K562 (cell line): Measurements from ENCODE around the gene TBL1XR1. TPM values are rescaled to one million over a fixed set of nuclear protein-coding genes. Genes with fewer than 3 reads are reported as not detected.

Source experiments
- CAMTA2 ChIP-seq: fragments of 250-450 bp; sonication (Bioruptor Pico); conservative IDR thresholded peaks from 2 replicates; pipeline ENCODE4 v1.5.1; 2022
- CBFA2T2 ChIP-seq: fragments of 450-650 bp; conservative IDR thresholded peaks from 2 replicates; pipeline ENCODE4 v1.6.1; 2017; ENCODE audit warnings: mild to moderate bottlenecking
- CXXC5 ChIP-seq: fragments of 250-450 bp; sonication (Bioruptor Pico); IDR thresholded peaks from 2 replicates; pipeline ENCODE4 v1.8.0; 2022; ENCODE audit warnings: inconsistent platforms, mild to moderate bottlenecking, moderate library complexity
- KDM5B ChIP-seq: fragments of 200-600 bp; sonication (generic); IDR thresholded peaks from 2 replicates; pipeline ENCODE4 v1.6.1; 2012; ENCODE audit warnings: low read depth, mild to moderate bottlenecking, moderate library complexity, low read length, control low read depth, inconsistent platforms; ENCODE audit not compliant: insufficient replicate concordance
- KLF6 ChIP-seq: fragments of 250-450 bp; sonication (Bioruptor Pico); IDR thresholded peaks from 2 replicates; pipeline ENCODE4 v1.4.0; 2020; ENCODE audit warnings: mild to moderate bottlenecking, moderate library complexity, borderline replicate concordance
- MTA2 ChIP-seq: fragments of 450-650 bp; IDR thresholded peaks from 2 replicates; pipeline ENCODE4 v1.6.1; 2016; ENCODE audit warnings: low read depth
- NR4A1 ChIP-seq, 2 experiments: fragments of 250-450 bp in 1 of 2; fragments of 450-650 bp in 1 of 2; sonication (Bioruptor Pico) in 1 of 2; IDR thresholded peaks; 2 replicates each; pipeline versions ENCODE4 v1.4.0 to v1.6.1; 2016 to 2020; ENCODE audit warnings: mild to moderate bottlenecking in 2 of 2, missing compliant biosample characterization in 1 of 2, missing genetic modification characterization in 1 of 2, moderate library complexity in 1 of 2
- SETDB1 ChIP-seq: IDR thresholded peaks from one replicate; pipeline ENCODE4 v1.6.1; 2012; ENCODE audit warnings: low read length, control low read depth, inconsistent platforms
- SMARCE1 ChIP-seq: fragments of 450-650 bp; IDR thresholded peaks from 2 replicates; pipeline ENCODE4 v1.7.1; 2016; ENCODE audit warnings: mild to moderate bottlenecking
- SRSF3 ChIP-seq: fragments of 200-400 bp; formaldehyde crosslinking; IDR thresholded peaks from 2 replicates; pipeline ENCODE4 v1.6.1; 2016; ENCODE audit warnings: mild to moderate bottlenecking, low read length, moderate library complexity; ENCODE audit not compliant: insufficient read depth
- SRSF7 ChIP-seq: fragments of 200-400 bp; formaldehyde crosslinking; optimal IDR thresholded peaks from 2 replicates; pipeline ENCODE3; 2017; ENCODE audit warnings: mild to moderate bottlenecking, low read depth, low read length
- TAF9B ChIP-seq: fragments of 450-650 bp; IDR thresholded peaks from 2 replicates; pipeline ENCODE4 v1.6.1; 2018; ENCODE audit warnings: mild to moderate bottlenecking; ENCODE audit not compliant: partially characterized antibody
- ZBTB1 ChIP-seq: sonication (generic); formaldehyde crosslinking; IDR thresholded peaks from 2 replicates; pipeline ENCODE4 v1.8.1; 2023; ENCODE audit warnings: missing genetic modification reagents, low read depth, mild to moderate bottlenecking, borderline replicate concordance
- ZNF445 ChIP-seq: fragments of 250-450 bp; sonication (Bioruptor Pico); IDR thresholded peaks from 2 replicates; pipeline ENCODE4 v1.4.0; 2020; ENCODE audit warnings: low read depth, mild to moderate bottlenecking, moderate library complexity
- ZNF57 ChIP-seq: fragments of 450-650 bp; formaldehyde crosslinking; IDR thresholded peaks from 2 replicates; pipeline ENCODE4 v1.4.0; 2020; ENCODE audit warnings: mild to moderate bottlenecking, moderate library complexity
- polyA plus RNA-seq, 8 experiments: library from polyadenylated mRNA; depleted of rRNA in 4 of 8; stranded (reverse) in 5 of 8; unstranded in 3 of 8; fragments of >200 nt; fragmentation: Nextera tagmentation in 2 of 8; fragmentation: Illumina TruSeq in 1 of 8; extraction: Ambion mirVana in 2 of 8; extraction: Trizol in 1 of 8; gene quantifications; 2 replicates each; pipeline versions ENCODE4 v1.2.1 to v1.2.3, GENCODE V29; 2011 to 2014; ENCODE audit warnings: inconsistent platforms in 1 of 8, missing spikeins in 1 of 8
- total RNA-seq, 7 experiments: library from RNA; depleted of rRNA in 6 of 7; stranded (reverse); fragments of >200 nt in 6 of 7; fragmentation: Illumina TruSeq in 2 of 7; extraction: Trizol in 2 of 7; gene quantifications; 2 replicates each; pipeline versions ENCODE4 v1.2.1 to v1.2.3, GENCODE V29; 2011 to 2021; ENCODE audit warnings: low replicate concordance in 1 of 7
- TF ChIP-seq, protein P1 (sequence below): fragments of 450-650 bp; IDR thresholded peaks from 2 replicates; pipeline ENCODE4 v1.6.1; 2017; ENCODE audit warnings: antibody characterized with exemption
- TF ChIP-seq, protein P2 (sequence below): sonication (generic); formaldehyde crosslinking; IDR thresholded peaks from 2 replicates; pipeline ENCODE4 v1.8.0; 2022; ENCODE audit warnings: mild to moderate bottlenecking, missing genetic modification reagents
- TF ChIP-seq, protein P3 (sequence below): IDR thresholded peaks from 3 replicates; pipeline ENCODE4 v1.6.1; 2011; ENCODE audit warnings: borderline replicate concordance, mild to moderate bottlenecking; ENCODE audit not compliant: insufficient read length, insufficient read depth
- TF ChIP-seq, protein P4 (sequence below): sonication (generic); formaldehyde crosslinking; IDR thresholded peaks from 2 replicates; pipeline ENCODE4 v1.8.0; 2022; ENCODE audit warnings: missing genetic modification reagents, mild to moderate bottlenecking, moderate library complexity, borderline replicate concordance

Gene TBL1XR1
- total and polyA plus RNA-seq, 9 of the 15 experiments (the other 6 are each of a cell fraction or from before 2014, with no cell fraction given), result 19.6 to 171 (median 83.3) TPM

DNA sequence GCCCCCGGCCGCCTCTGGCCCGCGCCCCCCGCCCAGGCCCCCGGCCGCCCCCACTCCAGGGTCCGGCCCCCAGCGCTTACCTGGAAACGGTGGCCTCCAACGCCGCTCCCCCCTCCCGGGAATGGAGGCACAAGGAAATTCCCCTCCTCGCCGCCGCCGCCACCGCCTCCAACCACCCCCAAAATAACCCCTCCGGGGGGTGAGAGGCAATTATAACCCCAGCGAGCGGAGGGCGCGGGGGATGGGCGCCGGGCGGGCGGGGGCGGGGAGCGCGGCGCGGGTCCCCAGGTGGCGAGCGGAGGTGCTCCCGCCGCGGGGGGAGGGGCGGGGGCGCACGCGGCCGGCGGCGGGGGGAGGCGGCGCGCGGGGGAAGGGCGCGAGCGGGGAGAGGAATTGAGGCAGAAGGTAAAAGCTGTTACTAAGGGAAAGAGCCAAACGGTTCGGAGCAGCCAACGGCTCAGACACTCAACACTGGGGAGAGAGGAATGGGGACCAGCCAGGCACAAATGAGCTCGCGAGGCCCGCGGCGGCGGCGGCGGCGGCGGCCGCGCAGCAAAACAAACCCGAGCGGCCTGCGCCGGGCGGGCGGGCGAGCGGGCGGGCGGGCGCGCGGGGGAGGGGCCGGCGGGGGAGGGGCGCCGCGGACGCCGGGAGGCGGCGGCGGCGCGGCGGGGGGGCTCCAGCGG lies at the start of gene TBL1XR1 (continued):
- no peak for TF ChIP-seq NR4A1 (CRISPR knock-in tag; IDR thresholded peaks at IDR 0.05)
- no peak for TF ChIP-seq NR4A1 (tag; IDR thresholded peaks at IDR 0.05)
- peak; percentile 29 for TF ChIP-seq KDM5B
- TF ChIP-seq, protein P1, sequence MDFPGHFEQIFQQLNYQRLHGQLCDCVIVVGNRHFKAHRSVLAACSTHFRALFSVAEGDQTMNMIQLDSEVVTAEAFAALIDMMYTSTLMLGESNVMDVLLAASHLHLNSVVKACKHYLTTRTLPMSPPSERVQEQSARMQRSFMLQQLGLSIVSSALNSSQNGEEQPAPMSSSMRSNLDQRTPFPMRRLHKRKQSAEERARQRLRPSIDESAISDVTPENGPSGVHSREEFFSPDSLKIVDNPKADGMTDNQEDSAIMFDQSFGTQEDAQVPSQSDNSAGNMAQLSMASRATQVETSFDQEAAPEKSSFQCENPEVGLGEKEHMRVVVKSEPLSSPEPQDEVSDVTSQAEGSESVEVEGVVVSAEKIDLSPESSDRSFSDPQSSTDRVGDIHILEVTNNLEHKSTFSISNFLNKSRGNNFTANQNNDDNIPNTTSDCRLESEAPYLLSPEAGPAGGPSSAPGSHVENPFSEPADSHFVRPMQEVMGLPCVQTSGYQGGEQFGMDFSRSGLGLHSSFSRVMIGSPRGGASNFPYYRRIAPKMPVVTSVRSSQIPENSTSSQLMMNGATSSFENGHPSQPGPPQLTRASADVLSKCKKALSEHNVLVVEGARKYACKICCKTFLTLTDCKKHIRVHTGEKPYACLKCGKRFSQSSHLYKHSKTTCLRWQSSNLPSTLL, result no peak
- TF ChIP-seq CXXC5 (CRISPR knock-in tag), result no peak
- no peak for TF ChIP-seq KLF6 (CRISPR knock-in tag)
- TF ChIP-seq SETDB1, result no peak
- TF ChIP-seq SRSF7, result no peak
- no peak for TF ChIP-seq SMARCE1
- TF ChIP-seq, protein P2, sequence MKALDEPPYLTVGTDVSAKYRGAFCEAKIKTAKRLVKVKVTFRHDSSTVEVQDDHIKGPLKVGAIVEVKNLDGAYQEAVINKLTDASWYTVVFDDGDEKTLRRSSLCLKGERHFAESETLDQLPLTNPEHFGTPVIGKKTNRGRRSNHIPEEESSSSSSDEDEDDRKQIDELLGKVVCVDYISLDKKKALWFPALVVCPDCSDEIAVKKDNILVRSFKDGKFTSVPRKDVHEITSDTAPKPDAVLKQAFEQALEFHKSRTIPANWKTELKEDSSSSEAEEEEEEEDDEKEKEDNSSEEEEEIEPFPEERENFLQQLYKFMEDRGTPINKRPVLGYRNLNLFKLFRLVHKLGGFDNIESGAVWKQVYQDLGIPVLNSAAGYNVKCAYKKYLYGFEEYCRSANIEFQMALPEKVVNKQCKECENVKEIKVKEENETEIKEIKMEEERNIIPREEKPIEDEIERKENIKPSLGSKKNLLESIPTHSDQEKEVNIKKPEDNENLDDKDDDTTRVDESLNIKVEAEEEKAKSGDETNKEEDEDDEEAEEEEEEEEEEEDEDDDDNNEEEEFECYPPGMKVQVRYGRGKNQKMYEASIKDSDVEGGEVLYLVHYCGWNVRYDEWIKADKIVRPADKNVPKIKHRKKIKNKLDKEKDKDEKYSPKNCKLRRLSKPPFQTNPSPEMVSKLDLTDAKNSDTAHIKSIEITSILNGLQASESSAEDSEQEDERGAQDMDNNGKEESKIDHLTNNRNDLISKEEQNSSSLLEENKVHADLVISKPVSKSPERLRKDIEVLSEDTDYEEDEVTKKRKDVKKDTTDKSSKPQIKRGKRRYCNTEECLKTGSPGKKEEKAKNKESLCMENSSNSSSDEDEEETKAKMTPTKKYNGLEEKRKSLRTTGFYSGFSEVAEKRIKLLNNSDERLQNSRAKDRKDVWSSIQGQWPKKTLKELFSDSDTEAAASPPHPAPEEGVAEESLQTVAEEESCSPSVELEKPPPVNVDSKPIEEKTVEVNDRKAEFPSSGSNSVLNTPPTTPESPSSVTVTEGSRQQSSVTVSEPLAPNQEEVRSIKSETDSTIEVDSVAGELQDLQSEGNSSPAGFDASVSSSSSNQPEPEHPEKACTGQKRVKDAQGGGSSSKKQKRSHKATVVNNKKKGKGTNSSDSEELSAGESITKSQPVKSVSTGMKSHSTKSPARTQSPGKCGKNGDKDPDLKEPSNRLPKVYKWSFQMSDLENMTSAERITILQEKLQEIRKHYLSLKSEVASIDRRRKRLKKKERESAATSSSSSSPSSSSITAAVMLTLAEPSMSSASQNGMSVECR (CRISPR knock-in tag), result no peak
- TF ChIP-seq CBFA2T2, result no peak
- no peak for TF ChIP-seq ZBTB1 (CRISPR knock-in tag)
- TF ChIP-seq CAMTA2 (CRISPR knock-in tag), result no peak
- no peak for TF ChIP-seq TAF9B
- no peak for TF ChIP-seq MTA2
- TF ChIP-seq ZNF57 (CRISPR knock-in tag), result no peak
- TF ChIP-seq, protein P3, sequence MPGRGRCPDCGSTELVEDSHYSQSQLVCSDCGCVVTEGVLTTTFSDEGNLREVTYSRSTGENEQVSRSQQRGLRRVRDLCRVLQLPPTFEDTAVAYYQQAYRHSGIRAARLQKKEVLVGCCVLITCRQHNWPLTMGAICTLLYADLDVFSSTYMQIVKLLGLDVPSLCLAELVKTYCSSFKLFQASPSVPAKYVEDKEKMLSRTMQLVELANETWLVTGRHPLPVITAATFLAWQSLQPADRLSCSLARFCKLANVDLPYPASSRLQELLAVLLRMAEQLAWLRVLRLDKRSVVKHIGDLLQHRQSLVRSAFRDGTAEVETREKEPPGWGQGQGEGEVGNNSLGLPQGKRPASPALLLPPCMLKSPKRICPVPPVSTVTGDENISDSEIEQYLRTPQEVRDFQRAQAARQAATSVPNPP, result no peak
- no peak for TF ChIP-seq ZNF445 (CRISPR knock-in tag)
- TF ChIP-seq SRSF3, result no peak
- TF ChIP-seq, protein P4, sequence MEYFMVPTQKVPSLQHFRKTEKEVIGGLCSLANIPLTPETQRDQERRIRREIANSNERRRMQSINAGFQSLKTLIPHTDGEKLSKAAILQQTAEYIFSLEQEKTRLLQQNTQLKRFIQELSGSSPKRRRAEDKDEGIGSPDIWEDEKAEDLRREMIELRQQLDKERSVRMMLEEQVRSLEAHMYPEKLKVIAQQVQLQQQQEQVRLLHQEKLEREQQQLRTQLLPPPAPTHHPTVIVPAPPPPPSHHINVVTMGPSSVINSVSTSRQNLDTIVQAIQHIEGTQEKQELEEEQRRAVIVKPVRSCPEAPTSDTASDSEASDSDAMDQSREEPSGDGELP (CRISPR knock-in tag), result peak; percentile 25; the same call in 1 of the 2 replicates
